Hematopoietic multipotent progenitor cell treated with erythropoietin and hydrocortisone succinate and interleukin-3 and kit ligand, for 17 days (in vitro differentiated cells): ENCODE results near the gene SIM1.

ENCODE experiments used
- DNase-seq: peaks from one replicate; pipeline ENCODE4 v3.0.0-alpha.2; 2015; ENCODE audit warnings: low spot score

SIM1 gene

DNA sequence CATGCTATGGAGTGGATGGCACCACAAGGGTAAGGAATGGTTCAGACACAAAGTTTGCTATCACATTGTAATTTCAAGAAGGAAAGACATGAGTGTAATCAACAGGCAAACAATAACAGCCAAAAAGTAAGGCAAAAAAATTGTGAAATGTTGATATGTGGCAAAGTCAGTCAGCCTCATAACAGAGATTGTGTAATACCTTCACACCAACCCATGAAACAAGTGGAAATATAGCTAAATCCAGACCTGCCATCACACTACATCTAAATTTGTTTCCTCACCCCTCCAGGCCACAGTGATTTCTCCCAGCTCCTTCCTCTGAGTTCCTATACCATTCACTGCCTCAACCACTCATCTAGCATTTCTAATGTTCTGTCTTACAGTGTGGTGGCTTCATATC is 37.3 kb downstream of the SIM1 start:
- DNase-seq, result no peak

- DNase-seq, result no peak
These were observed 37.9 kb downstream of the SIM1 start for GRCh38 chr6:100426744-100427338.

DNA sequence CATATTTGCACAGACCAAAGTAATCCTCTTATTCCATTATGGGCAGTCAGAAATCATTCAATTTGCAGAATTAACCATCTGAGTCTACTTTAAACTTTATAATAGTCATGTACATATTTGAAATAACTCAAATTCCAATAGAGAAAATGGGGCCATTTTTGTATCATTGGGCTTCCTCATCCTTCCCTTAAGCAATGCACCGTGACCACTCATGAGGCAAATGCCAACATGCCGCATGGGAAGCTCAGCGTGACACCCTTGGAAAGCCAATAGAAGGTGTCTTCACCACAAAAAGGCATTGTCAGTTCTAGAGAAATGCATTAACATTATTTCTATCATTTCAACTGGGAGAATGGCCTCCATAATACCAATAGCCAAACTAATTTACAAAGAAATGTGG is 38.5 kb downstream of the SIM1 start:
- DNase-seq, result no peak

- DNase-seq, result no peak
These were observed 44.0 kb downstream of the SIM1 start for GRCh38 chr6:100420711-100421110.

GRCh38 chr6:100417036-100417435 is 47.7 kb downstream of the SIM1 start:
- DNase-seq, result no peak

DNA sequence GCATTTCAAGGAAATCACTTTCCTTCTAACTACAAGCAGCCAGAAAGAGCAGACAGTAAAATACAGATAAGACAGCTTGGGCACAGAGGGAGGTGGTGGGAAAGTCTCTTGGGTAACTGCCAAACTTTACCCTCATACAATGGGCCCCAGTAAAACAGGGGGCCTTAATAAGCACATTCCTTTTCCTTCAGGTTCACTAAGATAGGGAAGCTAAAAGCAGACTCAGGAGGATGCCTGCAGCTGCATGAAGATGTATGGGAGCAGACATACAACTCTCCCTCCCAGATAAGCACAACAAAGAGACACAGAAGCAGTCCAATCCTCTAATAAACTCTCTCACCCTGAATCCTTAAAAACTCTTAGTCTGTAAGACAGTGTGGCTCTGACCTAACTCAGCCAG is 49.0 kb downstream of the SIM1 start:
- no peak for DNase-seq

DNA sequence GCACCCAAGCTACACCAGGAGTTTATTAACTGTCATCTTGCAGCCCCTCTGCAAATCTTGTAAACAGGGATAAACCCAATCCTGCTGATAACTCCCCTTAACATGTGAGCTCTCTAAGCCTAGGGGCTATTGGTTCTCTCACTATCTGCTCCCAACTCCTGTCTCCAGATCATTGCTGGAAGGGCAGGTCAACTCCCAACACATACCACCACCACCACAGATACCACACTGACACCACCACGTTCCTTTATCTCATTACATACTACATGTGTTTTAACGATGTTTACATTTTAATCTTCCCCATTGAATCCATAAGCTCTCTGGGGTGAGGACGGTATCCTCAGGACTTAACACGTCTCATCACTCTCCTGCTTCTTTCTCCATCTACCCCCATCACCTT is 51.8 kb downstream of the SIM1 start:
- no peak for DNase-seq

DNA sequence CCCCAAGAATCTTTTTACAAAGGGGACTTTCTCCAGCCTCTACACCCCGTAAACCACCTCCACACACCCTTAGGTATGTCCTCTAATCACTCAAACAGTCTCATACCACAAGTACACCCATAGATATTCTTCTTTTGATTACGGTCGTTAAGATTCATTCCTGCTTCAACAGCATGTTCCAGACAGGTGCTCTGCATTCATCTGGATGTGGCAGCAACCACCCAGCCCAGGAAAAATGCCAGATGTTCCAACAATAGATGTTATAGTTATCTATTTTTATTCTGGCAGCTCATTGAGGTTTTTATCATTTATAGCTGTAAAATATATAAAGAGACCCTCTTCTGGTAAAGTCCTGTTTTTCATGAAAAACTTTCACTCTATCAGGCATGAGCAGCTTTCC is 60.7 kb downstream of the SIM1 start:
- no peak for DNase-seq

DNA sequence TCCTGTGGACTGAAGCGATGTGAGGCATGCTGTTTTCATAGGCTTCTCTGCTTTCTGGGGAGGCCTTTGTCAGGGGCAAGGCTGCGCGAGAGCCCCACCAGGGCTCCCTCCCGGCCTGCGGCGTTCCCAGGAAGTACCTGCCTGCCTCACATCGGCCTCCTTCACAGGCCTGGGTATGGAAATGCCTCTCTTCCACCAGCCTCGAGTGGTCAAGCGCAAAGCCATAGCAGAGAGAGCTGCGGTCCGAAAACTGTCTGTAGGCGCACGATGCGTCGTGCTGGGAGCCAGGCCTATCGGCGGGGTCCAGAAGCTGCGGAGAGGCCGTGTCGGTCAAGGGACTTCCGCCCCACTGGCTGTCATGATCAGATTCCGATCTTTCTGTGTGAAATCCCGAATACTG is 71.2 kb downstream of the SIM1 start:
- no peak for DNase-seq

GRCh38 chr6:100392423-100392822 is 72.3 kb downstream of the SIM1 start:
- no peak for DNase-seq

GRCh38 chr6:100388868-100389519 is 75.7 kb downstream of the SIM1 start:
- DNase-seq, result no peak

- DNase-seq, result no peak
These were observed 81.9 kb downstream of the SIM1 start for GRCh38 chr6:100382767-100383195.

DNA sequence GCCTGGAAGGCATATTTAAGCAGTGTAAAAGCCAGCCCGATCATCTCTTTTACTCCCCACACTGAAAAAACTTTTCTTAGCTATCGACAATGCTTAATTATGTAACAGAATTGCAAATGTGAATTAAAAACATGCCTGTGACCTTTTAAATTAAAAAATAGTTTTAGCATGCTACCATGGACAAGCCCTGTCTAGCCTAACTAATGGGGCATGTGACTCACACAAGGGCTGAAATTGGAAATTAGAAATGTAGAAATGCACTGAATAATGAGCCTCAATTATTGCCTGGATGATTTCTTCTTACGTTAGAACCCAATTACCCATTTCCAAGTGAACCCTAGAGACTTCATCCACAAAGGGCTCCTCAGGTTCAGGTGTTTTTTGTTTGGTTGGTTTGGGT is 82.7 kb downstream of the SIM1 start:
- no peak for DNase-seq

- no peak for DNase-seq
These were observed 83.6 kb downstream of the SIM1 start for GRCh38 chr6:100381111-100381510.

DNA sequence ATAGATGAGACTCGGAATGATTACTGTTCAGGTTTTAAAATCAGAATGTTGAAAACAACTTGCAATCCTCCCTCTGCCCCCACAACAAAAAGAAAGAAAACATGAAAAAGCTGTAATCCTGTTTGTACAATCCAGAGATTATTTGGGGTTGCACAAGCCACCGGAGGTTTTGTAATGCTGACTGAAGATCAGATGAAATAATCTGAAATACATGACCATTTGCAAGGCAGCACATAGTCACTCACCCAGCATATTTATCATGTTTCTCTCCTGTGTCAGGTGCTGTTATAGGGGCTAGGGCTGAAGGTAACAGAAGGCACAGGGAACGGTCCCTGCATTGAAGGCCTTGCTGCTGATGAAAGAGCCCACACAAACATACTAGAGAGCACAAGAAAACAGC is 85.3 kb downstream of the SIM1 start:
- no peak for DNase-seq

DNA sequence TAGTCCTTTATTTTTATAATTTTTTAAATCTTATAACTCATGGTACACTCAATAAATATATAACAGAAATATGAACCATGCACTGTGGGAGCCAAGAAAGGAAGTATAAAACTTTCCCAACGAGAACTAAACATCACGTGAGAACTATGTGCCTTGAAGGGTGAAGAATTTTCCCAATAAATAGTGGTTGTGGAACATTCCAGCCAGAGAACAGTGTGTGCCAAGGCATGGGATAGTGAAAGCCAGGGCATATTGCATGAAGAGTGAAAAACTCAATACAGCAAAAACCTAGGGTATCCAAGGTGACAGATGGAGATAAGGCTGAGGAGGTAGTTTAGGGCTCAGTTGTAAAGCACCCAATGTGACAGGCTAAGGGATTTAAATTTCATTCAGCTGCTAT is 86.1 kb downstream of the SIM1 start:
- no peak for DNase-seq

DNA sequence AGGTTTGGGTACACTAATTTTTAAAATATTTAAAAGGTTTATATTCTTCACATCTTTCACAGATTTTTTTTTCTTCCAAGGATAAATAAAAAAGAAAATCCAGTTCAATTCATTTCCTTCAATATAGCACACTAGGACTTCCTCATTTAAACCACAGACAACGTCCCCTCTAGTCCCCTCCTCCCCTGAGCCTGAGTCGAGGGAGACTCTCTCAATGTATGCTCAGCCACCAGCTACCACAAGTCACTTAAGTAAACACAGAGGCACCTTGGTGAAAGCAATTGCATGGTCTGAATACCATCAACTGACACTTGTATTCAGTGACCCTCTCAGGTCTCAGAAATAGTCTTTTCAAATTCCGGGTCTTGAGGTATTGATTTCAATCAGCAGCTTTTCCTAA is 88.6 kb downstream of the SIM1 start:
- DNase-seq, result no peak

- no peak for DNase-seq
These were observed 92.2 kb downstream of the SIM1 start for GRCh38 chr6:100372326-100373091.

- DNase-seq, result no peak
These were observed 93.1 kb downstream of the SIM1 start for GRCh38 chr6:100371591-100371990.

DNA sequence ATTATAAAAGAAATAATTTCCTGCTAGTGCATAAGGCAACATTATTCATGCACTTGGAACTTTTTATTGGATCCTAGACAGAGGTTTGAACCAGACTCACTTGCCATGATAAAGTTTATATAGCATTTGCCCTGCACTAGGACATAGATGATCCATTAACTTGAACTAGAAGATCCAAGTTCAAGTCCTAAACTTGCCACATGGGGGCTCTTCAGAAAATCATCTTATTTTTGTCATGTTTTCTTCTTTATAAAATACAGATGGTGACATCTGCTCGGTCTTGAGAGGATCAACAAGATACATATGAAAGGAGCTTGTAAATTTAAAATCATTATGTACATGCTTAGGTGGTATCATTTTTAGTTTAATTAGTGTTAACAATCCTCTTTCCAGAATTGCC is 94.5 kb downstream of the SIM1 start:
- no peak for DNase-seq

- DNase-seq, result no peak
These were observed 98.3 kb downstream of the SIM1 start for GRCh38 chr6:100366419-100366818.

DNA sequence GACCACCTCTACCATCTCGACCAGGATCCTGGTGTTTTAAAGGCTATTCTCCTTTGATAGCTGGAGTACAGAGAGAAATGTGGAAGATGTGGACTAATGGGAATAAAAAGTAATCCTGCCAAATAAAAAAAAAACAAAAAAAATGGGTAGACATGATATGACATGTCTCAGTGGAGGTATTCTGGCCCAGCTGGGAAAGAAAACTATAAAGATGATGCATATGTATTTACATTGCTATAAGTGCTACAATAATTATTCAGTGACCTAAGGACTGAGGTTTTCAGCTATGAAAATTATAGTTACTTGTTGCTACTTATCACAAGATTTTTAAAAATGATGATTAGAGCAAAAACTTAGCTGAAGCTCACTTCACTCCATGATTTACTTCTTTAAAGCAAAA is 101.1 kb downstream of the SIM1 start:
- DNase-seq, result no peak
